IPS-15b (cell line): ENCODE data around the gene BPGM.
"Not testable (repeated sequence)": the region's sequence is repeated elsewhere in the genome, so short reads cannot be mapped to it uniquely, and the experiment has no call there.

Experiments
- H3K27me3 ChIP-seq: one replicate; pipeline ENCODE4 v1.6.1; 2013; ENCODE audit warnings: low read length; ENCODE audit not compliant: control insufficient read depth, insufficient read depth
- H3K36me3 ChIP-seq: one replicate; pipeline ENCODE4 v1.6.1; 2013; ENCODE audit warnings: low read length; ENCODE audit not compliant: control insufficient read depth, insufficient read depth
- H3K4me1 ChIP-seq: one replicate; pipeline ENCODE4 v1.6.1; 2013; ENCODE audit warnings: mild to moderate bottlenecking, low read length; ENCODE audit not compliant: control insufficient read depth, insufficient read depth
- H3K4me3 ChIP-seq: one replicate; pipeline ENCODE4 v1.5.1; 2013; ENCODE audit warnings: low read depth, low read length
- H3K9ac ChIP-seq: one replicate; pipeline ENCODE4 v1.6.1; 2013; ENCODE audit warnings: low read depth, mild to moderate bottlenecking, low read length
- H3K9me3 ChIP-seq: one replicate; pipeline ENCODE4 v1.6.1; 2013; ENCODE audit warnings: mild to moderate bottlenecking, low read length; ENCODE audit not compliant: control insufficient read depth, insufficient read depth

The BPGM gene

GRCh38 chr7:134671609-134672008 is 25.0 kb downstream of the BPGM start:
- peaks cover 12% of the 10 kb centered on the region for H3K4me1 ChIP-seq
- no peaks in the 10 kb centered on the region for H3K36me3 ChIP-seq
- H3K27me3 ChIP-seq = no peaks in the 10 kb centered on the region
- H3K4me3 ChIP-seq = no peak overlapping the region
- peaks cover 7% of the 10 kb centered on the region for H3K9me3 ChIP-seq
- no peak overlapping the region for H3K9ac ChIP-seq

DNA sequence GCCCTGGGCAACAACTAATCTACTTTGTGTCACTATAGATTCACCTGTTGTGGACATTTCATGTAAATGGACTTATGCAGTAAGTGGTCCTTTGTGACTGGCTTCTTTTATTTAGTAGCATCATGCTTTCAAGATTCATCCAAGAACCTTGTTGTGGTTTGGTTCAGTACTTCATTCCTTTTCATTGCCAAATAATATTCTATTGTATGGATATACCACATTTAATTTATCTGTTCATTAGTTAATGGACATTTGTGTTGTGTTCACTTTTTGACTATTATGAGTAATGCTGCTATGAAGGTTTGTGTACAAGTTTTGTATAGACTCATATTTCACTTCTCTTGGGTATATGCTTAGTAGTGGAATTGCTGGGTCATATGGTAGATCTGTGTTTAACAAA is 27.8 kb downstream of the BPGM start:
- peaks cover 7% of the 10 kb centered on the region for H3K9me3 ChIP-seq
- H3K4me3 ChIP-seq = no peak overlapping the region
- no peak overlapping the region for H3K9ac ChIP-seq
- H3K36me3 ChIP-seq = no peaks in the 10 kb centered on the region
- no peaks in the 10 kb centered on the region for H3K27me3 ChIP-seq
- H3K4me1 ChIP-seq = peaks cover 13% of the 10 kb centered on the region

DNA sequence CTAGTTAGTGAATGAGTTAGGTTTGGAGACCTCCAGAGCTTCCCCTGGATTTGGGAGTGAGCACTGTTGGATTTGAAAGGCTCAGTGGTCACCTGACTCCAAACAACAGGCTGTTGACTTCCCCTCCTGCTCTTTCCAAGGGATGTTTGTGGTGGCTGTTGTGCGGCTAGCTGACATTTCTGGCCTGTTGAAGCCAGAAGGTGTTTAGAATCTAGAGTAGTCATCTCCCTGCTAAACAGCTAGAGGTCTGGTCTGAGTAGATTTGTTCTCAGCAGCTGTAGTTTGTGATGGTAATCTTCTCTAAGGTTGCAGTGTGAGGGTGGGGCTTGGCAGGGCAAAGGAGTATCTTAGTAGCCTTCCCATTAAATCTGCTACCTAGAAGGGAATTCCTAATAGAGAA is 30.1 kb downstream of the BPGM start:
- Histone ChIP-seq H3K9me3 (peaks cover 7% of the 10 kb centered on the region), H3K9ac (peak overlapping the region; percentile 17), H3K4me3 (no peak overlapping the region), H3K27me3 (no peaks in the 10 kb centered on the region), H3K36me3 (no peaks in the 10 kb centered on the region), H3K4me1 (peaks cover 5% of the 10 kb centered on the region)

DNA sequence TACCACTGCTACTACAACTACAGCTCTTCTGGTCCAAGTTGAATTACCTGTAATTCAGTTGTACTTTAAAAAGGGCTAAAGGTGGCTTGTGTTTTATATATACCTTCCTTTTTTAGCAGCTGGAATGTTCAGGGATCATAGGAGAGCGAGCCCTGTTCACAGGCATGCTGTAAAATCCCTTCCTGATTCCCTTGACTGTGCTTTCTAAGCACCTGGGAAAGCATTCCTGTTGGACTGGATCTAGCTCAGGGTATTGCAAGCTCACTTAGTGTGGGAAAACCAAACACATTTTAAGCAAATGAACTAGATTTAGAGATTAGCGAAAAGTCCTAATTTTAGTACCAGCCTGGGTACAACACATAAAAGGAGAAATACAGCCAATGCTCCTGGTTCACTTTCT is 31.5 kb downstream of the BPGM start:
- Histone ChIP-seq H3K4me1 (peaks cover 5% of the 10 kb centered on the region), H3K4me3 (no peak overlapping the region), H3K27me3 (no peaks in the 10 kb centered on the region), H3K9me3 (peaks cover 7% of the 10 kb centered on the region), H3K36me3 (no peaks in the 10 kb centered on the region), H3K9ac (no peak overlapping the region)

DNA sequence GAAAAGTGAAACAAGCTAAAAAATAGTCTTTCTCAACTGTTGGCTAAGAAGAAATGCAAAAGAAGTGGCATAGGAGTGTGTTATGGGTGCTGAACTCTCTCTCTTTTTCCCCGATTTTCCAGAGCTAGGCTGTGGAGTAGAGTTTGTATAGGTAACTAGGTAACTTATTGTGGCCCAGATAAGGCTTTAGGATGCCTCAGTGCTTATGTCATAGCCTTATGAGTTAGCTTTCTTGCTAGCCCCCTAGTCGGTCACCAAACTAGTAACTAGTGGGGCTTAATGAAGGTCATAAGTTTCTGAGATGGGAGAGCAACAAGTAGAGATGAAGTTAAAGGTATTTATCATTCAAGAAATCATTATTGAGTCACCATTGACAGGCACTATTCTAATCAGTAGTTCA is 32.4 kb downstream of the BPGM start:
- peaks cover 7% of the 10 kb centered on the region for H3K9me3 ChIP-seq
- H3K36me3 ChIP-seq = no peaks in the 10 kb centered on the region
- no peaks in the 10 kb centered on the region for H3K27me3 ChIP-seq
- no peak overlapping the region for H3K9ac ChIP-seq
- H3K4me1 ChIP-seq = peaks cover 5% of the 10 kb centered on the region
- H3K4me3 ChIP-seq = no peak overlapping the region

DNA sequence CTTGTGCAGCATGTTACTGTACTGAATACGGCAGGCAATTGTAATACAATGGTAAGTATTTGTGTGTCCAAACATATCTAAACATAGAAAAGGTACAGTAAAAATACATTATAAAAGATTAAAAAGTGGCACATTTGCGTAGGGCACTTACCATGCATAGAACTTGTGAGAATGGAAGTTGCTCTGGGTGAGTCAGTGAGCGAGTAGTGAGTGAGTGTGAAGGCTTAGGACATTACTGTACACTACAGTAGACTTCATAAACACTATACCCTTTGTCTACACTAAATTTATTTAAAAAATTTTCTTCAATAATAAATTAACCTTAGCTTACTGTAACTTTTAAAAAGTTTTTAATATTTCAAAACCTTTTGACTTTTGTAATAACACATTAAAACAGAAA is 37.5 kb downstream of the BPGM start:
- Histone ChIP-seq H3K36me3 (no peaks in the 10 kb centered on the region), H3K4me1 (no peaks in the 10 kb centered on the region), H3K4me3 (no peak overlapping the region), H3K9ac (no peak overlapping the region), H3K27me3 (no peaks in the 10 kb centered on the region), H3K9me3 (no peaks in the 10 kb centered on the region)

DNA sequence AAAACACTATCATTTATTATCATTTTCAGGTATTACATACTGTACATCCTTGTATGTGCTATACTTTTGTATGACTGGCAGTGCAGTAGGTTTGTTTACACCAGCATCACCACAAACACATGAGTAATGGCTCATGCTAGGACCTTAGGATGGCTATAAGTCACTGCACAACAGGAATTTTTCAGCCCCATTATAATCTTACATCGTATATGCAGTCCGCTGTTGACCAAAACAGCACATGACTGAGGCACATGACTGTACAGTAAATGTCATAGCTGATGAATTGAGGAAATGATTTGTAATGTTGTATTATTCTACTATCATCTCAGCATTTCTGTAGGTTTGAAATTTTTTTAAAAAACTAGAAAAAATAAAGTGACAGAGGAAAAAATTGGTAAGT is 38.6 kb downstream of the BPGM start:
- Histone ChIP-seq H3K27me3 (no peaks in the 10 kb centered on the region), H3K9ac (no peak overlapping the region), H3K4me3 (no peak overlapping the region), H3K4me1 (no peaks in the 10 kb centered on the region), H3K36me3 (no peaks in the 10 kb centered on the region), H3K9me3 (no peaks in the 10 kb centered on the region)

GRCh38 chr7:134686786-134687185 is 40.1 kb downstream of the BPGM start:
- H3K9ac ChIP-seq = no peak overlapping the region
- H3K4me1 ChIP-seq = no peaks in the 10 kb centered on the region
- H3K9me3 ChIP-seq = no peaks in the 10 kb centered on the region
- H3K4me3 ChIP-seq = no peak overlapping the region
- H3K36me3 ChIP-seq = no peaks in the 10 kb centered on the region
- H3K27me3 ChIP-seq = no peaks in the 10 kb centered on the region

- H3K4me3 ChIP-seq = not testable (repeated sequence)
Observed at GRCh38 chr7:134689550-134689949, 42.9 kb downstream of the BPGM start.

DNA sequence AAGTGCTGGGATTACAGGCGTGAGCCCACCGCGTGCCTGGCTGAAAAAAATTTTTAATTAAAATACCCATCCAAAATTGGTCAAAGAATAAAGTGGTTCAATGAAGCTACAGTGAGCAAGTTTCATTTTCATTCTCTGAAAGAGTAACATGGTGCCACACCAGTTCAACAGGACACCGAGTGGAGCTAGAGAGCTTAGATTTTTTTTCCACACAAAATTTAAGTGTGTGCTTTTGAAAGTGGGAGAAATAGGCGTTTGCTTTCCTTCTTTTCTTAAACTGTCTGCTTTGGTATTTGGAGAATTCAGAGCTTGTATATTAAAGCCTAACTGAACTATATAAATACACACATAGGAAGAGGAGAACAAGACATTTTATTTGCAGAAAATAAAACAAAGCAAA is 43.4 kb downstream of the BPGM start:
- no peaks in the 10 kb centered on the region for H3K4me1 ChIP-seq
- no peaks in the 10 kb centered on the region for H3K36me3 ChIP-seq
- H3K9ac ChIP-seq = no peak overlapping the region
- no peaks in the 10 kb centered on the region for H3K9me3 ChIP-seq
- no peak overlapping the region for H3K4me3 ChIP-seq
- H3K27me3 ChIP-seq = no peaks in the 10 kb centered on the region

More at GRCh38 chr7:134689550-134689949, 42.9 kb downstream of the BPGM start:
- H3K4me1 ChIP-seq, H3K36me3 ChIP-seq, H3K27me3 ChIP-seq, H3K9me3 ChIP-seq, H3K9ac ChIP-seq: not testable (repeated sequence)

DNA sequence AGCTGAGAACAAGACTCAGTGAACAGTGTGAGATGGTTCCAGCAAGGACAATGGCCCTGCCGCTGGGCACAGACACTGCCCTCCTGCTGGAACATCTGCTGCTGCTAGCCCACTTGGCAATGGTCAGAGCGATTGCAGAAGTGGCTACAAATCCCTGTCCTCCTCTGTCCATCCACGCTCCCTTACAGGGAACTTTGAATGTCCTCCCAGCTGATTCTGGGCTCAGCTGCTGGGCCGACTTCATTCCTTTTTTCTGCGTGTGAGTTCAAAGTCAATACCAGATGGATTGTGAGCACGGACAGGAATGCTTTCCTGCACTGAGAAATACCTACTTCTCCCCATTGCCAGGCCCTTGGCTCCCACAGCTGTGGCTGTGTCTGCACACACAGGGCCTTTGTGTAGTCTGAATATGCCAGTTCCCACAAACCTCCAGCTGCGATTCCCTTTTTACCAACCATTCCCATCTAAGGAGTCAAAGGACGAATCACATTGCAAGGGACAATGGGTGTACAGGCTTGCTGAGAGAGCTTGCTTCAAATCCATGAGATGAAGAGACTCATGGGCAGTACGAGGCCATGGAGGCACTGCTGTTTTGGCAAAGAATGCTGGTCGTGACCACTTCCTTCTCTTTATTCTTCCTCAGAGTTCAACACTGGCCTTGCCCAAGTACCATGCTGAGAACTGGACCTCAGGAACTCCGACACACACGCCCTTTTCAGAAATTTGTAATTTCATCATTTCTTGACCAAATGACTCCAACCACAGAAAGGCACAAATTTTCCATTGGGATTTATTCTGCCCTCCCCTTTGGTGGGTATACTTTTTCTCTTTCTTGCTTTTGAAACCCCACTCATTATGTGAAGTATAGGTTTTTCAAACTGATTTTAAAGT is 44.2 kb downstream of the BPGM start:
- no peaks in the 10 kb centered on the region for H3K36me3 ChIP-seq
- H3K27me3 ChIP-seq = no peaks in the 10 kb centered on the region
- H3K9ac ChIP-seq = no peak overlapping the region
- H3K9me3 ChIP-seq = no peaks in the 10 kb centered on the region
- H3K4me1 ChIP-seq = no peaks in the 10 kb centered on the region
- H3K4me3 ChIP-seq = no peak overlapping the region

DNA sequence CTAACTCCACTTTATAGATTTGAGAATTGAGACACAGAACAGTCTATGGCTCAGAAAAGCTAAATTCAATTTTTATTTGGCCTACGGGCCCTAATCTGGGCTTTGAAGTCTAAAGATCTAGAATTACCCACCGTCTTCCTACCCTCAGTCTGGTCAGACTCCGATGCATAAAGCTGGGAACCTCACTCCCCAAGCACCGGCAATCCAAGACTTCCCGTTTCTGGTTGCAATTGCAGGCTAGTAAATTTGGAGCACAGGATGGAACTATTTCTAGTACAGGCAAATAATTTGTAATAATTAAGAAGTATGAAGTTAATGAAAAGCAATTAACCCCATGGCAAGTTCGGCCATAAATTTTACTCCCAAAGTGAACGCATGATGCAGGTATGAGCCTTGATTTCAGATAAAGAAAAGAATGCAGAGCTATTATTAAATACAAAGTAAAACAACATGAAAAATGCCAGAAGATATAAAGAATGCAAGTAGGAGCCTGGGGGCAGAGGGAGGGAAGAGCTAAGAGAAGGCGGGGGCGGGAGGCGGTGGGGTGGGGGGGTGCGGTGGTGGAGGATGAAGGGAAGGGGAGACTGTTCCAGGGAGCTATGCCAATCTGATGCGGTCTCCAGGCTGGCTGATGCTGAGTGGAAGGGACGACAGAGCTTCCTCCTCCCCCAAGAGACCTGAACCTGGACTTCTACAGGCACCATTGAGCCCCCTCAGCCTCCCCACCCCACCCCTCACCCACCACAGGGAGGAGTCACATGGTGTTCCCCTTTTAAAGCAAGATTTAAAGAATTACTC is 45.1 kb downstream of the BPGM start:
- H3K9ac ChIP-seq = no peak overlapping the region

More for the DNA sequence above, 45.1 kb downstream of the BPGM start:
- H3K4me3 ChIP-seq = no peak overlapping the region
- no peaks in the 10 kb centered on the region for H3K36me3 ChIP-seq
- no peaks in the 10 kb centered on the region for H3K4me1 ChIP-seq
- no peaks in the 10 kb centered on the region for H3K27me3 ChIP-seq
- H3K9me3 ChIP-seq = no peaks in the 10 kb centered on the region
